ENCODE data around the gene SCRN3.

DNA sequence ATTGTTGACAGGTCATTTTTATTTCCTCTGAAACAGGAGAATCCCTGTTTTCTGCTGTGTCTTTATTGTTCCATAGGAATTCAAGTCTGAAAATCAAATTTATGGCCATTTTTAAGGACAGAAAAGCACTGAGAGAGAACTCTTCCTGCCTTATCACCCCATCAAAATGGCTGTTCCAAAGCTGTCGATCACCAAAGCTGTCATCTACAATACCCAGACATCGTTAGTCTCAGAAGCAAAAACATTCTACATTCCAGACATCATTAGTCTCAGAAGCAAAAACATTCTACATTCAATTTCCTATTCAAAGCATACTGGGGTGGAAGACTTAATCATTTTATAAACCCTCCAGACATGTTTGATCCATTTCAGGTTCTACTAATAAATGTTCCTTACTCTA lies 44.4 kb downstream of the SCRN3 start:
- TF ChIP-seq, protein P1, sequence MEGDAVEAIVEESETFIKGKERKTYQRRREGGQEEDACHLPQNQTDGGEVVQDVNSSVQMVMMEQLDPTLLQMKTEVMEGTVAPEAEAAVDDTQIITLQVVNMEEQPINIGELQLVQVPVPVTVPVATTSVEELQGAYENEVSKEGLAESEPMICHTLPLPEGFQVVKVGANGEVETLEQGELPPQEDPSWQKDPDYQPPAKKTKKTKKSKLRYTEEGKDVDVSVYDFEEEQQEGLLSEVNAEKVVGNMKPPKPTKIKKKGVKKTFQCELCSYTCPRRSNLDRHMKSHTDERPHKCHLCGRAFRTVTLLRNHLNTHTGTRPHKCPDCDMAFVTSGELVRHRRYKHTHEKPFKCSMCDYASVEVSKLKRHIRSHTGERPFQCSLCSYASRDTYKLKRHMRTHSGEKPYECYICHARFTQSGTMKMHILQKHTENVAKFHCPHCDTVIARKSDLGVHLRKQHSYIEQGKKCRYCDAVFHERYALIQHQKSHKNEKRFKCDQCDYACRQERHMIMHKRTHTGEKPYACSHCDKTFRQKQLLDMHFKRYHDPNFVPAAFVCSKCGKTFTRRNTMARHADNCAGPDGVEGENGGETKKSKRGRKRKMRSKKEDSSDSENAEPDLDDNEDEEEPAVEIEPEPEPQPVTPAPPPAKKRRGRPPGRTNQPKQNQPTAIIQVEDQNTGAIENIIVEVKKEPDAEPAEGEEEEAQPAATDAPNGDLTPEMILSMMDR (conservative IDR thresholded peaks at IDR 0.05 in 1 of 2, IDR thresholded peaks at IDR 0.05 in 1 of 2; ENCODE audit: low read depth in 1 of 2, low read length in 2 of 2), result no peak
- no peak for TF ChIP-seq EZH2 (IDR thresholded peaks at IDR 0.05; ENCODE audit: low read length, missing control alignments)
